Stimulated activated CD8-positive, alpha-beta memory T cell treated with anti-CD3 and anti-CD28 coated beads, Interleukin-15, amount 100 ng/mL, for 48 hours (primary cell): ENCODE results near the gene KCND3.

Source experiments
- DNase-seq, 2 donors: peaks; one replicate each; pipeline ENCODE4 v3.0.0-alpha.2; 2020; ENCODE audit warnings: low read depth in 2 of 2

The KCND3 gene

DNA sequence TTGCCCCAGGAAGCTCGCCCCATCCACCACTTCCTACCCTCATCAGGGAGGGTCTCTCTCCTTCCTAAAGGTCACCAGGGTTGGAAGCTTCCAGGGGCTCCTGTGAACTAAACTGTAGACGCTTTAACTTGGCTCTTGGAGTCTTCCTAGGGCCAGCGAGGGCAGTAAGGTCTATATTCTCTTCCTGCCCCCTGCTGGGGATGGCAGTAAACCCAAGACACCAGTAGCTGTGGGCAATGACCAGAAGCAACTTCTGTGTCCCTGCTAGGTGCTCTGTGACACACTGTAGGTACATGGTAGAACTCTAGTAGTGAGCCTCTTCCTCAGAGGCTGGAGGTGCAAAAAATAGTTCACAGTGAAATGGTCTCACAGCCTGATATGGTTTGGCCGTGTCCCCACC is 30.0 kb downstream of the KCND3 start:
- no peak for DNase-seq

DNA sequence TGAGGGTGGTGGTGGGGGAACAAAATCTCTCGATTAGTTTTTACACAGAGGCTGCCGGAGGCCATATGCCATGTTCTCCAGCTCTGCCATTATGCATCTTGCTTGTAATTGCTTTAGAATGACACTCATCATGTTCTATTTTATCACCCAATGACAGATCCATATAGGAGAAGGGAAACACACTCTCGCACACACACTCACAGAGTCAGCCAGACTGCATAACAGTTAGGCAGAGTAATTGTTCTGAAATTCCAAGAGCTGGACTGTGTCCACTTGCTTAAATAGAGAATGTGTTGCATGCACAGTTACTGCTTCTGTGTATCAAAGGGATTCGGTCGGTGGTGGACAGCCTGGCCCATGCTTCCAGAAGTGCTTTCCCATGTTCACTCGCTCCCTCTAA is 30.6 kb downstream of the KCND3 start:
- DNase-seq, result no peak

DNA sequence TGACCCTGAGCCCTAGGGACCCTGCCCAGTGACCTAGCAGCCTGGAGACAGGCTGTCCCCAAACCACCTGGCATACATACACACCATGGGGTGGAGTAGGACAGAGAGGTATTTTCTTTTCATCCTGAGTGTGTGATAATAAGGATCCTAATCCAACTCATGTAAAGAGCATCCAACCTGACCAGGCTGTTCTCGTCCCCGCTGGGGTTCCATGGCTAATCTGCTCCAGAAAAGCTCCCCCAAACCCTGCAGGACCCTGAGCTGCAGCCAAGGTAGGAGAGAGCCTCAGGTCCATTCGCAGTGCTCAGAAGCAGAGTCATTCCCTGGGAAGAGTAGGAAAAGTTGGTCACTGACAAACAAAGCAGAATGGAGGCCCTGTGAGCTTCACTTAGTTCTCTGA is 31.4 kb downstream of the KCND3 start:
- DNase-seq, result no peak

DNA sequence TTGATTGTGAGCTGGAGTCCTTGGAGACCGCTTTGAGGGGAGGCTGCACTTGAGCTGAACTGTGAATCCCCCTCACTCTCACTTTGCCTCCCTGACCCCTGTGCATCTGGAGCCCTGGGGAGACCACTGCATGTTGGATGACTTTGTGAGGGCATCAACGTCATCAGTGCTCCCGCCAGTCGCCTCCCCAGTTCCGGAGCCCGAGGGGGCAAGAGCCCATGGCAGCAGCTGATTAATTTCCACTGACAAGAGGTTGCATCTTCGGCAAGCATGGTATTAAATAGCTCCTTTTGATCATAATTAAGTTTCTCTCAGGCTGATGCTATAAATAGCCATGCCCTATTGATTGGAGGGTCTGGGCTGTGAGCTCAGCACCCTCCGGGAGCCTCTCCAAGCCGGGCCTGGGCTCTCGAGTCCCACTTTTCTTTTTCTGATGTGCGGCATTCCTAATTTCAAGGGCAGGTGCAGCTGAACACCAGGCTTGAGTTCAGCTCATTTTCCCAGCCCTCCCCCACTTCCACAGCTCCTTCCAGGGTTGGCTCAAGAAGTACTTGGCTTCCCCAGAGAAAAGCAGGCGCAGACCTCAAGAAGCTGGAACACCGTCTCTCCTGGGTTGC is 33.2 kb downstream of the KCND3 start:
- no peak for DNase-seq

DNA sequence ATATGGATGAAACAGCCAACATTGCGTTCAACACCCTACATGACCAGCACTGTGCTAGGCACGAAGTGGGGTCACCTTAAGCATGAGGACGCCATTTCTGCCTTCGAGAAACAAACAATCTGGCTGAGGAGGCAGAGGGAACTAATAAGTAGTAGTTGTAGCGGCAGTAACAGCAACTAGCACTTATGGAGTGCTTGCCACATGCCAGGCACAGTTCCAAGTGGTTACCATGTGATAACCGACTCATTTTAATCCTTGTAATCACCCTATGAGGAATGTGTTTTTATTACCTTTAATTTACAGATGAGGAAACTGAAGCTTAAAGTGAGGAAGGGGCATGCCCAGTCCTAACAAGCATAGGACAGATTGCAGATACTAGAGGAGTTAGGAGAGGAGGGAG is 33.7 kb downstream of the KCND3 start:
- DNase-seq, result no peak

DNA sequence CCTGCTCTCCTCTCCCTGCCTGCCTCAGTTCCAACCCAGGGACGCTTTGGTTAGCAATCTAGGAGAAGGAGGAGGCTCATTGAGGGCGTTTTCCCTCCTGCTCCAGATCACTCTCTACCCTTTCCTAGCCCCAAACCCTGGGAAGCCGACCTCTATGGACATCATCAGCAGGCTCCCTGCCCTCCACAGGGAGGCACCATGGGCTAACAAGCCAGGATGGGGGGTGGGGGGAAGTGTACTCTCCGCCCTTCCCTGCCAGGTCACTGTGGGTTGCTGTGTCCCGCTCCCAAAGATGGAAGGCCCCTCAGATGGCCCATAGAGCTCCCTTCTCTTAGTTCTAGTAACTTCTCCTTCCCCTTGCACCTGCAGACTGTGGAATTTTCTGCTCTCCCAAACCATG is 35.7 kb downstream of the KCND3 start:
- no peak for DNase-seq

DNA sequence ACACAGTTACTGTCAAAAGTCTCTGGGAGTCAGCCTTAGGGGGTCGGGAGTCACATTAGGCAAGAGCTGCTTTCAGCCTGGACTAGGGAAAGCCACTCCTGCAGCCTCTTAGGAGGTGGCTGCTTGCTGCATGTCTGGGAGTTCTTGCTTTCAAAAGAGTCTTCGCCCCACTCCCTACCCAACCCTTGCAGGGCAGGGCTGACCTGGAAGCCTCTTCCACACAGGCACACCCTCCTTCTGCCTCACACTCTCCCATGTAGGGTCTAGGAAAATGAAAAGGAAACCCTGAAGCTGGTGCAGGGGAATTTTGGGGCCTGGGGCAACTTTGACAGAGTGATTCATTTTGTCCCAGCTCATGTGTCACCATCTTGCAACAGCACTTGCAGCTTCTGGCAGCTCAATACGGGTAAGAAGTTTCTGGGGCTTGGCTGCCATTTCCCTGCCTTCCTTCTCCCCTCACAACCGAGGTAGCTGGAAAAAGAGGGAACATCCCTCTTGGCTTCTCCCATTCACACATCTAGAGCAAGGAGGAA is 37.3 kb downstream of the KCND3 start:
- DNase-seq, result no peak

DNA sequence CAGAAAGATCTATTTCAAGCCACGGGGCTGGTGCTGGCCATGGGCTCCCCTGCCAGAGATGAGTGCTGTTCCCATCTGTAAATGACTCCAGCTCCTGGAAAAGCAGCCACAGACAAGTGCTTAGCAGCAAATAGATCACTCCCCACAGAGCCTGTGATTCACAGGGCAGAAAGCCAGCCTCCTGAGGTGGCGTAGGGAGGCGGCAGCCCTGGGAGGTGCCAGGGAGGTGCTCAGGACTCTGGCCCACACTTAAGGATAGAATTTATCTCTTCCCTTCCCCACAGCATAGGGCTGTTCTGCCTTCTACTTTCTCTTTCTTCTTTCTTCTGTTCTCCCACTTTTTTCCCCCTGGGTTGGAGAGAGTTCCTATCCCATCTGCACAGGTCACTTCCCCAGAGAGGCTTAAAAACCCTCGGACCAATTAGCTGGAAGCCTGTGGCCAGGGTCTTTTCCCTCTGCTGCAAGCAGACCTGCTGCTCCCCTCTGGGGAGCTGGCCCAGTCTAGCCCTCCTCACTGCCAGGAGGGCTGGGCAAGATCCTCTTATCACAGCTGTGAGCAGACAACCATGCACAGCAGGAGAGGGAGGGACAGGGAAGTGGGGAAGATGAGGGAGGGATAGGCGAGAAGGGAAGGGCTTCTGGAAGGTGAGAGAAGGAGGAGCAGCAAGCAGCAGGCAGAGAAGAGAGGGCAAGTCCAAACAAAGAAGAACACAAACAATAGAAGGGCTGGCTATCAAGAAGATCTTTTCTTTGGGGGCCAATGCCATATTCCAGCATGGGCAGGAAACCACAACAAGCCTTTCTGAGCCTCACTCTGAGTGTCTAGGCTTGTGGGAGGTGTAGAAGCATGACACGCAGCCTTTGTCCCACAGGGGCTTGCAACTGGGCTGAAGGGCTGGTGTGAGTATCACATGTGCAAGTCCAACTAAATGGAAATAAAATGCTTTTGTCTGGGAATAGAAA is 41.0 kb downstream of the KCND3 start:
- no peak for DNase-seq

DNA sequence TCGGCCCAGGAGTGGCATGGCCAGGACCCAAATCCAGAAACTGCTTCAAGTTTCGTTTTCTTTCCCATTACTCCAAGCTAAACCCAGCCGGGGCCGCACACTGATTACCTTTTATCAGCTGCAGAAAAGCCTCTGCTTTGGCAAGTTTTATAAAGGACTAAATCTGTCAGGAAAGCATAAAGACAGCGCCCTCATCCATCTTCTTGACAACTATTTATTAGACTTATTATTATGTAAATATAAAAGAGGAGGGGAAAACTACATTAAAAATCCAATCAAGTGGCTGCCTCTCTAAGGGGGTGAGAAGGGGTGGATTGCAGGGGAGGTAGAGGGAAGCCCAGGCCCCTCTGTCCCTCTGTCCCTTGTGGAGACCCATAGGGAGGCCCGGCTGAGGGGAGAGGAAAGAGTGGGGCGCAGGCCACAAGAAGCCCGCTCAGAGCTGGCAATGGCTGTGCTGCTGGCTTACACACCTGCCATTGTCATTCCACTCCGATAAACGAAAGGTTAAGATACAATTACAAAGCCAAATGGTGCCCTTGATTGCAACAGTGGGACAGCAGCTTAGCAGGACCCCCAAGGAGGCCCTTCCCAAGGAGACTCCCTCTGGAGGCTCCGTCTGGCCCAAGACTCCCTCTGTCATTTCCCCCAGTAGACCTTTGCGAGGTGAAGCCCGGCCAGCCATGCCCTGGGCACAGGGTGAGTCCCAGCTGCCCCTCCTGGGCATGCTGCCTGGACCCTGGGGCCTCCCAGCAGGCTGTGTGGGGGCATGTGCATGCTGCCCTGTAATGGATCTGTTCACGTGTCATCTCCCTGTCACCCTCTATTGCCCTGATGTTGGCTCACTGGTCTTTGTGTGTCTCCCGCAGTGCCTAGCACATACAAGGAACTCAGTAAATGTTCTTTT is 45.4 kb downstream of the KCND3 start:
- DNase-seq, result no peak

DNA sequence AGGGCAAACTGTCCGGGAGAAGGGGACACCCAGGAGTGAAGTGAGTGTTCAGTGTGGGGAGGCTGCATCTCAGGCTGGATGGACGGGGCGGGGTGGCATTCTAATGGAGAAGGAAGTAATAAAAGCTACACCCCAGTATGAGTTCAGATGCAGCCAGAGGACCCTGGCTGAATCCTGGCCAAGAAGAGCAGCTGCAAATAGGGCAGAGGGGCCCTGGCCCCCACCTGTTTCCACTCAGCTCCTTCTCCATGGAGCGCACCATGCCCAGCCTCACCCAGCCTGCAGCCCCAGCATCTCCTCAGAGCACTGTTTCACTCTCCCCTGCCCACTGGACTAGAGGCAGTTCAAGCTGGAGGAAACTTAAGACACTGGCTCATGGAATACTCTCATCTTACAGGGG is 46.4 kb downstream of the KCND3 start:
- no peak for DNase-seq

DNA sequence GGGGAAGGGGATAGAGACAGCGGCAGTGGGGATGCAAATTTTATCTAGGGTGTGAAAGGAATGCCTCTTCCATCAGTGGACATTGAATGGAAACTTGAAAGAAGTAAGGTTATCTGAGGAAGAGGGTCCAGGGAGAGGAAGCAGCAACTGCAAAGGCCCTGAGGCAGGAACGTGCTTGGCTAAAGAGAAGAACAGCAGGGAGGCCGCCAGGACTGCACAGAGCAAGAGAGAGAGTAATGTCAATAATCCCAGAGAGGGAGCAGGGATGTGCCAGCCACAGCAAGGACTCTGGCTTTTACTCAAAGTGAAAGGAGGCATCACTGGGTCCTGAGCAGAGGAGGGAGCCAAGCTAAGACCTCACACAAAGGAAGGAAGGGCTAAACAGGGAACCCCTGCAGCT is 50.9 kb downstream of the KCND3 start:
- DNase-seq, result no peak

DNA sequence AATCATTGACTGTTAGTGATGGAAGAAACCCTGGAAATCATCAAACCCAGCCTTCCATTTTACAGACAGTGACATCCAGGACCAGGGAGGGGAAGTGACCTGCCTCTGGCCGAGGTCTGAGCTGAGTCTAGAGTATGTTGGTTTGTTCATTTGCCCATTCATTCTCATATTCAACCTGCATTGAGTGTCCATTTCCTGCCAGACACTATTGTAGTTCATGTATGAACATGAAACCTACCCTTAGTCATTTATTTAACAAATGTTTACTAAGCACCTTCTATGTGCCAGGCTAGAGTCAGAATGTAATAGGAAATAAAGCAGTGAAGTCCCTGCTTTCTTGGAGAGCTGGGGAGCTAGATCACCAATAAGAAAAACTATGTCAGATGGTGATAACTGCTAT is 51.3 kb downstream of the KCND3 start:
- DNase-seq, result no peak

DNA sequence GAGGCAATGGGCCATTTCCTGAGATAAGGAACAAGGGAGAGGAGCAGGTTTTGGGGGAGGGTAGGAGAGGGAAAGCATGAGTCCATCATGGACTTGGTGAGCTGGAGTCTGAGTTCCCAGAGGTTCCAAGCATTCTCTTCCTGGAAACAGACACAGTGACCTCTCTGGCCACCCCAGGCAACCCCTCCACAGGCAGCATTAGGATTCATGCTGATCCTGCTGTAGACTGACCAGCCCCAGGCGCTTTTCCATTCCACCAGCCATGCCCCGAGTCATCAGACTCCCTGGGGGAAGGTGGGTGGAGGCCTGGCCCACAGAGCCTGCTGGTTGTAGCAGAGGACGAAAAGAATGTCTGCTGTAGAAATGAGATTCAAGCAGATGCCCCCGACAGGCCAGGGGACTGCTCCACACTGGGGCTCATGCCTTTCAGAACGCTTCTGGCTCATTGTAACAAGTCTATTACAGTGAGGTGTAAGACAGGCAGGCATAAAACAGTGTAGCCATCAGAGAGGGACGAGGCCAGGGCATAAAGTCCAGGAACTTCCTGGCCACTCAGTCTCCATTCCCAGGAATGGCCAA is 52.2 kb downstream of the KCND3 start:
- no peak for DNase-seq

DNA sequence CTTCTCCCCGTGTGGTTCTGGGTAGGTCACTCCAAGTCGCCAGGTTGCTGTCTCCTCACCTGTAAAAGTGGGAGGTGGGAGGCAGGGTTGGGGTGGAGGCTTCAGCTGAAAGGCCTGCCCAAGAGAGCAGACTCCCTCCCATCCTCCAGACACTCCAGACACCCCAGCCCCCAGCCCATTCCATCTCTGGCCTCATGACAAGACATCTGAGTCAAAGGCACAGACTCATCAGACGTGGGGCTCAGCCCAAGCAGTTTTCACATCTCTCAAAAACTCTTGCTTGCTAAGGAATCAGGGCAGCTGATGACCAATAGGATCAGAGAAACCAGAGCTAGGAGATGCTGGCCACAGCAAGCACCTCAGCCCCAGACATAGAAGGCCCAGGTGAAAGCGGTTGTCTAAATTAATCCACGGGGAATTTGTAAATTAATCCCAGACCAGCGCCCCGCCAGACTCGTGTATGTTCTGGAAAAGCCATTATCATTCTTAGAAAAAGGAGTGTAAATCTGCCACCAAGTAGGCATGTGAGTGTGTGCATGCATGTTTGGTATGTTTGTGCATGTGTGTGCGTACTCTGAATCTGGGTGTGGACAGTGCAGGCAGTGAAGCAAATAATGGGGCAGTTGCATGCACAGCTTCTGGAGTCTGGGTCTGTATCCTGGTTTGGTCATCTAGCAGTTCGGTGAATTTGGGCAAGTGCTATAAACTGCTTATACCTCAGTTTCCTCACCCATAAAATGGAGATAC is 55.2 kb downstream of the KCND3 start:
- no peak for DNase-seq

DNA sequence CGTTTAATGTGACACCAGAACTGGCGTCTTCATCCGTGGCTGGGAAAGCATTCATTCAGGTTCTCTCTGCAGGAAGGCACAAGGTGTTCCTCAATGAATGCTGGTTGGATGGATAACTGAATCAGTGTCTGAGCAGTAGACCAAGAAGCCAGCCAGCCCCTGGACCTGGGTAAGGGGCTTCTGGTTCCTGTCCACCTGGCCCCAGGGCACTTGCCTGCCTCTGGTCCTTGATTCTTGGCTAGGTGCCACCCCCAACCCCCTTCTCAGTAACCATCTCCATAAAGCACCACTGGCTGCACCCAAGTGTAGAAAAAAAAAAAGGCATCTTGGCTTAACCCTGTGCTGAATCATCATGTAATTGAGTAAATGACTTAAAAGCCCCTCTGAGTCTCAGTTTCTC is 59.1 kb downstream of the KCND3 start:
- DNase-seq, result no peak

DNA sequence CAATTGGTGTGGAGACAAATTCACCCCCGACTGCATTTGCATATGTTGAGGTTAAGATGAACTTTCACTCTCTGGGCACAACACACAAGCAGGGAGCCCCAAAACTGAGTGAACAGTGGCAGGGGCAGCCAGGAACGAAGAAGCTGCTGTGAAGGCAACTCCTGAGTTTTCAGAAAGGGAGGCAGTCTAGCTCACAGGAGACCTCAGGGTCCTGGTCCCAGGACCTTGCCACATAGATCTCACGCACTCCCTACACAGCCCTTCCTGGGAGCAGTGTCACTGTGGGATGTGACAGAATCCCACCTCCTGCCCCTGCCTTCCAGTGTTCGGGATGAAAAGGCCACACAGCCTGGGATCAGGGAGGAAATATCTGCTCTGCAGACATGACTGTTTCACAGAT is 60.9 kb downstream of the KCND3 start:
- no peak for DNase-seq

DNA sequence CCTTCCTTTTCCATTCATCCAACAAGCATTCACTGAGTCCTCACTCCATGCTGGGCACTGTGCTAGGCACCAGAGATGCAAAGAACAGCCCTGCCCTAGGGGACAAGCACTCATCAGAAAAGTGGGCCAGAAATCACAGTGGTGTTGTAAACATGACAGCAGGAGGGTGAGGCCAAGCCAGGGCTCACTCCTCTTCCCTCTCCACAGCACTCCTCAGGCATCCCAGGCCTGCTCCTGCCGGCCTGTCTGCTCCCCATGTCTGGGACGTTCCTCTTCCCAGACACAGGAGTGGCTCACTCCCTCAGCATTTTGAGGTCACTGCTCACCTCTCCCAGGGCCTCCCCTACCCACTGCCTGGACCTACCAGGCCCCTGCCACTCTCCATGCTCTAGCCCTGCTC is 61.8 kb downstream of the KCND3 start:
- DNase-seq, result no peak

DNA sequence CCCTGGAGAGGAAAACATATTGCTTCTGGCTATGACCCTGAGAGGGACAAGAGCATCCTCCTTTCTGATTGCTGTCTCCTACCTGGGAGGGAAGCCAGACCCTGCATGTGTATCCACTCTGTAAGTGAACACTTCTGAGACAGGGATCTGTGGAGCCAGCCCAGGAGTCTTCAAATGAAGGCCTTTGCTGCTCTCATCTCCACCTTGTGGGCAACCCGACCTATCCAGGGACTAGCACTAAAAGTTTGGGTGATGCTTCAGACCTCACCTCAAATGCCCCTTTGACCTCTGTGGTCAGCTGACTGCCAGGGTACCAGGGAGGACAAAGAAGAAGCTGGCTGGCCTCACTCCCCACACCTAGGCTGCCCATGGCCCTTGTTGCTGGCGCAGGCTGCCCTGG is 64.7 kb downstream of the KCND3 start:
- no peak for DNase-seq

DNA sequence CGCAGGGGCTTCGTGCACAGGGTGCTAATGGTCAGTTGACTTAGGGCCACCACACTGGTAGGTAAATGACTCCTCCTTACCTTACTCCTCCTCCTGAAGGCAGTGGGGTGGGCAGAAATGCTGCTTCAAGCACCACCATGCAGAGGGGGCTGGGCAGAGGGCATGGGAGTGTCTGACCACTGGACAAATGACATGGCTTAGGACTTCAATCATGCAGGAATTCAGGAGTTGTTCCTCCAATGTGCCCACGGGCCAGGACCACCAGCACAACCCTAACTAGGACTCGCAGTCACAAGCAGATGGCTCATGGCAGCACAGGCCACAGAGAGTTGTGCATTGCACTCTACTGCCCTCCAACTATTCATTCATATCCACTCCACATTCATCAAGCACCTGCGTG is 65.7 kb downstream of the KCND3 start:
- no peak for DNase-seq

DNA sequence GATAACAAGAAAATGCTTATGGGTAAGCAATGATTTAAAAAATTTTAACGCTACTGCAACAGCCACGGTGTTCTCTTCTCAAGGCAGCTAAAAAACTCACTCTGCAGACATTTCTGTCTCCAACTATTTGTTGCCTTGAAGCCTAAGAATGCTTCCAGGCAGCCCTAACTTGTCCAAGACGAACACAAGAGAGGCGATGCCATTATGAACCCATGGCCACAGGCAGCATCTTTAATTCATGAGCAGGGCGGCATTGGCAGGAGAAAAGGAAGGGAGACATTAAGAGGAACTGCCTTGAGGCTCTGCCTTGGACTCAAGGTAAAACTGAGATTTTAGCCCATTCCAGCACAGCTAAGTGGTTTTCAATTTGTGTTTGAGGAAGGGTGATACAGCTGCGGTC is 67.5 kb downstream of the KCND3 start:
- DNase-seq, result no peak
